ENCODE results near the gene GNAL.

Gene GNAL

DNA sequence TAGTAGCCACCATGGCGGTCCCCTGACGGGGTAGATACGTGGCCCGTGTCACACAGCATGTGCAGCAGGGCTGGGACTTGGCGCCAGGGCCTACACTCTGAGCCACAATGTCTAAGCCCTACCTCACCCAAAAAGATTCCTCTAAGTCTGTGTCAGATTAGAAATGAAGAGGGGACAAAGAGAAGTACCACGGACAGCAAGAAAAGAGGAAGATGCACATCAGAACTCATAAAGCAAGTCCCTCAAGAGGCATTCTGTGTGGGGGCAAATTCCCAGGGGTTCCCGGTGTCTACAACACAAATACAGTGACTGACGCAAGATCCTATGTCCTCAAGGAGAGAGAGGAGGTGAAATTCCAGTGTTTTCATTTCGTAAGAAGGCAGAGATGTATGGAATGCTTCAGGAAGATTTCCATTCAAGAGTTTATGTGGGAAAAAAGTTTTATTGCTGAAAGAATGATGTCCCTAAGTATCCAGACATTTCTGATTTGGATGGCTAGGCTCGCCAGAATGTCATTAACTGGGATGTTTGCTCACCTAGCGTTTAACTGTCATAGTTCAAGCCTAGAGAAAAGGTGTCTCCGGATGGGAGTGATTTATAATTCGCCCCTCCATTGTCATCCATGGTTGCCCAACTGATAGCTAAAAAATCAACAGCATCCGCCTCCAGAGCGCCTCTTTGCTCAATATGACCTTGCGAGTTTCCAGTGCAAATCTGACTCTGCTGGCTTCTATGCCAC lies 86.5 kb downstream of the GNAL start:
- no peak for DNase-seq

DNA sequence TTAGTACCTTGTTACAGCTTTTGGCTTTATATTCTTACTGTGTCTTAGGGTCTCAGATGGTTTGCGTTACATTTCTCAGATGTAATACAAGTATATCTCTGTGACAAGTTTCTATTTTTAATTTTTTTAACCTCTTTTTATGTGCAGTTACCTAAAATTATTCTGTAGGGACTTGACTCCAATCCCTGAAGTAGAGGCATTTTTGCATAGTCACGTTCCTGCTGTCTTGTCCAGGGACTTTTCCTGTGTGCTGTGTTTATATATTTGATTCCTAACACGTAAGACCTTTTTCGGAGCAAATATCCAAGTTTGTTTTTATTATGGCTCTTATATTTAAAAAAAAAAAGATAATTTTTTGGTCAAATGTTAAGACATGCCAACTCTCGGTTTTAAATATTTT lies 91.0 kb downstream of the GNAL start:
- no peak for DNase-seq

DNA sequence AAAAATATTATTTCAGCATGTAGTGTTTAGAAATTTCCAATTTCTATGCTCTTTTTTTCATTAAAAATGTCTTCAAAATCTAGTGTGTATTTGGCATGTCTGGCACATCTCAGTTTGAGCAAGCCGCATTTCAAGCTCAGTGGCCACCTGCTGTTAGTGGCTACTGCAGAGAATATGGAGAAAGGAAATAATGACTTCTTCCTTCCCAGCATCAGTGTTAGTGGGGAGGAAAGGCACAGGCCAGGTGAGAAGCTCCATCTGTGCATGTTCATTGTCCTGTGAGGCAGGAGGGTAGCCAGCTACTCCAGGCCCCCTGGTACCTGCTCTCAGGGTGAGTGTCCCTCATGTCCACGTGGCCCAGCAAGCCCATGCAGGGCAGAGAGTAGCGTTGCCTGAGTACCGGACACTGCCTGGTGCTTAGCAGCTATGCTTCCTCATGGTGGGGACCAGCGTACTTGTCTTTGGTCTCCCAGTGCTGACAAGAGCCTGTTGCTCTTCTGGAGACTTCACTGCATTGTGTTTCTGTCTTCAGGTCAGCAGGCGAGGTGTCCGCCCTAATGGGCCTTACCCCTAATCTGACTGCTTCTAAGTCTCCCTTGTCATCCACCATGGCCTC lies 94.8 kb downstream of the GNAL start:
- no peak for DNase-seq

DNA sequence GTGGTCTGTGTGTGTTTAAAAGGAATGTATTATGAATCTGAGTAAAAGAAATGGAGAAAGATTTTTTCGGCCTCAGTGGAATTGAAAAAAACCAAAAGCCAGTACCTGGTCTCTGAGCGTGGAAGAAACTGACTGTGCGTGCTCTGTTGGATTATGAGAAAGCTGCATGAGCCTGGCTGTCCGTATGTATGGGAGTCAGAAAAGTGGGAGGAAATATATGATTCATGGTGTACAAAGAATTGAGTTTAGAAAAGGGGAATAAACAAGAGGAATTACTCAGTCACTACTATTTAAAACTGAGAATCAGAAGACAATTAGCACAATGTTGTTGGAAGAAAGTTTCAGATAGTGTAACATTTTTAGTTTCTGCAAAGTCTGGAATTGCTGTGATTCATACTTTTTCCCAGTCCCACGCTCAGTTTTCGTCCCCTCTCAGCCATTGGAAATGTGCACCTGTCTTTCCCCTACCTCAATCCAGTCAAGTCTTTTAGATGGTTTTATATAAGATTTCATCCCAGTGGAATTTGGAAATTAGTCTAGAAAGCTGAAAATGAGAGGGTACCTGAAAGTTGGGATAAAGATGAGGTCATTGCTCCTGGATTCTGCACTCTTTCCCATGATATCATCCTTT lies 95.7 kb downstream of the GNAL start:
- DNase-seq, result no peak

- no peak for DNase-seq
These were observed 96.5 kb downstream of the GNAL start for GRCh38 chr18:11785444-11786055.

DNA sequence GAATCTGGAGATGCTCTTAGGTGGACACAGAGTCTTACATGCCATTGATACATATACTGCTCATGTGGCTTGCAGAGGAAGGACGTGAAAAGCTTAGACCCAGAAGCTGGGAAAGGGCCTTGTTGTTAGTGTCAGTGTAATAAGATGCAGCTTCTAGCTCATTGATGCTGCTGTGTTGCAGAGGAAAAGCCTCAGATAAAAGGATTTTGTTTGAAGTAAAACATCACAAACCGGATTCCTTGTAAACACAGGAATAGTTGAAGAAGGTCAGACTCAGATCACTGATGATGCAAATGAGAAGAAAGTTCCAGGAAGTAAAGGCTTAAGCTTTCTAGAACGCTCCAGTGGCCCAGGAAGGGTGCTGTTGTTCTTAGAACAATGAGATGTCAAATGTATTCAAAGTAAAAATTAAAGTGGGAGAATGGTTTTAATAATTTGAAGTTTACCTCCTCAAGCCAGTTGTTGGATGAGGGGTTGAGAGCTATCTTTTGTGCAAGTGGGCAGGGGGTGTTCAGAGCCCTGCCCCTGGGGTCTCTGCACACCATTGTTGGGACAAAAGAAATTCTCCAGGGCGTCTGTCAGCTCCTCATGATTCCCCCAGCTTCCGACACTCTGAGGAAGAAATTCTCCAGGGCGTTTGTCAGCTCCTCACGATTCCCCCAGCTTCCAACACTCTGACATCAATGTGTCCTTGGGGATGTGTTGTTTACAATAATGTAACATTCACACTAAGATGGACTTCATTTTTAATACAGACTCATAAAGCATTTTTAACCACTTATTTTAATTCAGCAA lies 100.8 kb downstream of the GNAL start:
- DNase-seq, result no peak

DNA sequence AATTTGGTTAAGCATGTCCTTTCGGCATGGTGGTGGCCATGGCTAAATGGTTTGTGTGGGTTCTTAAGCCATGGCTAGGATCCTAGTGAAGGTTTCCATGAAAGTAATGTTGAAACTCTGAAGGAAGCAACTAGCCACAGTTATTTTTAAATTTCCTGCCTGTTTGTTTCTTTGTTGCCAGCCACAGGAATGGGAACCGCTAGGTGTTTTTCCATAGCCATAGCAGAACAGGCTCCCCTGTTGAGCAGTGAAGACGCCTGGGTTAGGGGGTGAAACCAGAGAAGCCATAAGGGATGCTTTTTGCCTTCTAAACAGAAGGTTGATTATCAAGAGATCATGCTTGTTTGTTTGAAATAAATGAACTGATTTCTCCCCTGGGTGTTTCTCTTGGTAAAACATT lies 102.1 kb downstream of the GNAL start:
- DNase-seq, result no peak

DNA sequence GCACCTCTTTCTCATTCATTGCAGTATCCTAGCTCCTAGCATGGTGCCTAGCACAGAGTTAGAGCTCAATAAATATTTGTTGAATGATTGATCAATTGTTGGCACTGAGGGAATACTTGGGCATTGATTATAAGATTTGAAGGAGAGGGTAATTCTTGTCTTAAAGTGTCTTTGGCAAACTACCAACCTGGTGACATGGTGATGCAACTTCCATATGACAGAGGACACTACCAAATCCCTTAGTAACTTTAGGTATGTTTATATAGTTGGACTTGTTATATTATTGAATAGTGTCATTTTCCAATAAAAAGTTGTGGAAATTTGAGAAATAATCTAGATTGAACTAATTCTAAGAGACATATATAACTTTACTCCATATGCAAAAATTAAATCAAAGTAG lies 103.6 kb downstream of the GNAL start:
- DNase-seq, result no peak

DNA sequence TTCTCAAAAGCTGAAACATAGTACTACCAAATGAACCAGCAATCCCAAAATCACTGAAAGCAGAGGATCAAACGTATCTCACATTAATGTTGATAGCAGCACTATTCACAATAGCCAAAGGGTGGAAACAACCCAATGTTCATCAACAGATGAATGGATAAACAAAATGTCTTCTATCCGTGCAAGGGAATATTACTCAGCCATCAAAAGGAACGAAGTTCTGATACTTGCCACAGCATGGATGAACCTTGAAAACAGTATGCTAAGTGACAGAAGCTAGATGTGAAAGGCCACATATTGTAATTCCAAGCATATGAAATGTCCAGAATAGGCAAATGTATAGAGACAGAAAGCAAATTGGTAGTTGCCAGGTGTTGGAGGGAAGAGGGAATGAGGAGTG lies 105.1 kb downstream of the GNAL start:
- DNase-seq, result no peak

GRCh38 chr18:11795916-11796315 lies 106.9 kb downstream of the GNAL start:
- no peak for DNase-seq

- no peak for DNase-seq
These were observed 109.2 kb downstream of the GNAL start for GRCh38 chr18:11798271-11798670.

DNA sequence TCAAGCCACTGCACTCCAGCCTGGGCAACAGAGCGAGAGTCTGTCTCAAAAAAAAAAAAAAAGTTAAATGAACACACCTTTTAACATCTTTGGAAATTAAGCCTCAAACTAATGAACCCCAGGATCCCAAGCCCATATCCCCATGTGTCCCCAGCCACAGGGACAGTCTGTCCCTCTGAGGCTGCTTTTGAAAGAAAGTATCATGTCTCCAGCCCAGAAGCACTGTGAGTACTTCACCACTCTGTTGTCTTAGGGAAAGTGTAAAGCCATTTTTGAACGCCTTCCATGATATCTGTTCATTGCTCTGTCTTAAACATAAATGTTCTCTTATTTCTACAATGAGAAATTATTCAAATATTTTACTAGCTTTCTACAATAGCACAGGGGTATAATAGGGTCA lies 110.0 kb downstream of the GNAL start:
- DNase-seq, result no peak

DNA sequence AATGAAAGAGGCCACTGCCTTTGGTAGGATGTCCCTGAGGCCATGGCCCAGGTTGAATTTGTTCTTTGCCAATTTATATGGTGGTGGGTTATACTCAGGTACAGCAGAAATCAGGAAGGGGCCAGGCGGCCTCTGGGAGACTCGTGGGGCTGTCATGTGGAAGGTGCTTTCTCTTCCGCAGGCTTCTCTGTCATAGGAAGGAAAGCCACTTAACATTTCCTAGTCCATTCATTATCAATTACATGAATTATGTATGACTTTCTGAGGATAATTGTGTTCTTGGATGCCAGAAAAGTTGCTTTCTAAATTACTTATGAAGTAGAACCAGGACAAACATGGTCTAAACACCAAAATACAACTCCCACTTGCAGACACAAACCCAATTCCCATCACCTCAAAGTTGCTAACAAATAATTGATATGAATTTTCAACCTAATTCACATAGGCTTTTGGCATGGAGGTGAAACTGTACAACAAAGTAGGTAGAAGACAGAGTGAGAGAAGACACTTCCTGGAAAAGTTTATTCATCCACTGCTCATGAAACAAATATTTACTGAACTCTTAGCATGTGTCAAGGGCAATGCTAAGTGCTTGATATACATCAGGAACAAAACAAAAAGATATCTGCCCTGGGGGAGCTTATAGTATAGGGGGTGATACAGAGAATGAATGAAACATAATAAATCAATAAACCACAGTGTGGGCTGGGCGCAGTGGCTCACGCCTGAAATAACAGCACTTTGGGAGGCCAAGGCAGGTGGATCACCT lies 111.7 kb downstream of the GNAL start:
- no peak for DNase-seq

DNA sequence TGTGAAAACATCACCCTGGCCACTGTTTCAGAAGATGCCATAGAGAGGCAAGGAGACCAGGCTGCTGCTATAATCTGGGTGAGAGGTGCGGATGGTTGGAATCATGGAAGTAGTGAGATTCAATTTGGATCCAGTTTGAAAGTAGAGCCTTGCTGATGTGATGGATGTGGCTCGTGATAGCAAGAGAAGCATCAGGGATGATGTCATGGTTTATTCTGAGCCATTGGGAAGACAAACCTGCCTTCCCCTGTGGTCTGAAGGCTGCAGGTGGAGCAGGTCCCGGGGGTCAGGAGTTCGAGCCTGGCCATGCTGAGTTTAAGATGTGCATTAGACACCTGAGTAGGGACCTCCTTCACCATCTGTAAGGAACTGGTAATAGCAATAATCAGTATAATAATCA lies 112.5 kb downstream of the GNAL start:
- DNase-seq, result no peak

GRCh38 chr18:11802158-11802557 lies 113.1 kb downstream of the GNAL start:
- DNase-seq, result no peak

GRCh38 chr18:11802586-11802985 lies 113.5 kb downstream of the GNAL start:
- no peak for DNase-seq

DNA sequence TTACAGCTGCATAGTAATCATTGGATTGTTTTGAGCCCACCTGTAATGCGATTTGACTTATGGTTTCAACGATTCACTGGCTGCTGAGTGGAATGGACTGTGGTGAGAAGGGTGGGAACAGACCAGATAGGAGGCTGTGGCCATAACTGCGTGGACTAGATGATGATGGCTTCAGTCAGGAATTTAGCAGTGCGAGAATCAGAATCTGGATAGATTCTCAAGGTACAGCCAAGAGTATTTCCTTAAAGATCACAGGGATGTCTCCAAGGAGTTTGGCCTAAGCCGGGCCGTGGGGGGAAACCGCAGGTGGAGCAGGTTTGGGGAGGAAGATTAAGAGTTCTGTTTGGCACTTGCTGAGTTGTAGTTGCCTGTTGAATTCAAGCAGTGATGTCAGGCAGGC lies 118.2 kb downstream of the GNAL start:
- no peak for DNase-seq

DNA sequence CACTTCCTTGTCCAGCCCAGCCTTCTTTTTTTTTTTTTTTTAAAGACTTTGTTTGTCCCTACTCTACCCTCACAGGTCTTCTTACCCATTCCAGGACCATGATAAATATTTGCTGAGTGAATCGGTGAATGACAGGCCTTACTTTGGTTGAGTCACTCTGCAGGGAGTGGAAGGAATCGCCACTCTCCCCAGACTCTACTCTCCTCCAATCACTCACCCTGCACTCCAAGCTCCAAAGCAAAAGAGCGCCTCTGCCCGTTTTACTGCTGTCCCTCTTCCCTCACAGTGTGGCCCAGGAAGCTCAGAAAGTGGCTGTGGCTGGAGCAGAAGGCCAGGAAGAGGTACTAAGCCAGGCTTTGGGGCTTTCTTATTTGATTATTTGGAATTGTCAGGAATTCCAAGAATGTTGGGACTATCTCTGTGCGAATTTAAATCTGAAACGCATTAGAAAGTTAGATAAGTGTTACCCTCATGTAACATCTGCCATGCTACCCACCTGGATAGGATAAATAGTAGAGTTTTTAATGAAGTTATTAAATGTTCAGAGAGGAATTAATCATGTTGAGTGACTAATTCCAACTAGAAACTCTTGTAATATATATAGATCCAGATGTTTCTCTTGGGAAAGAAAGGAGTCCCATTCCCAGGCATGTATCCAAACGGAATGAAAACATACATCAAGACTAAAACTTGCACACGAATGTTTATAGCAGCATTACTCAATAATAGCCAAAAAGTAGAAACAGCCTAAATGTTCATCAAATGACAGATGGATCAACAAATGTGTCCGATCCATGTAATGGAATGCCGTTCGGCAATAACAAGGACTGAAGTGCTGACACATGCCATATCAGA lies 119.2 kb downstream of the GNAL start:
- no peak for DNase-seq

DNA sequence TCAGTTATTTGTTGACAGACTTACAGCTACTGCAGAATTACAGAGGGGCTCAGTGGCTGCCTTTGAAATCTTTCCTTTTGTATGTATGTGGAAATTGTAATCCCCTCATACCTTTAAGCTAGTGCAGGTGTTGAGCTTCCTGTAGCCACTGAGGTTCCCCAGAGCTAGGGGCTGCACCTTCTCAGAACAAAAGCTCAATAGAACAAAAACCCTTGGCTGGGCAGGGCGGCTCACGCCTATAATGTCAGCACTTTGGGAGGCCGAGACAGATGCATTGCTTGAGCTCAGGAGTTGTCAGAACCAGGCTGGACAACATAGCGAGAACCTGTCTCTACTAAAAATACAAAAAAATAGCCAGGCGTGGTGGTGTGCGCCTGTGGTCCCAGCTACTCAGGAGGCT lies 120.8 kb downstream of the GNAL start:
- no peak for DNase-seq

- no peak for DNase-seq
These were observed 121.3 kb downstream of the GNAL start for GRCh38 chr18:11810379-11810778.

DNA sequence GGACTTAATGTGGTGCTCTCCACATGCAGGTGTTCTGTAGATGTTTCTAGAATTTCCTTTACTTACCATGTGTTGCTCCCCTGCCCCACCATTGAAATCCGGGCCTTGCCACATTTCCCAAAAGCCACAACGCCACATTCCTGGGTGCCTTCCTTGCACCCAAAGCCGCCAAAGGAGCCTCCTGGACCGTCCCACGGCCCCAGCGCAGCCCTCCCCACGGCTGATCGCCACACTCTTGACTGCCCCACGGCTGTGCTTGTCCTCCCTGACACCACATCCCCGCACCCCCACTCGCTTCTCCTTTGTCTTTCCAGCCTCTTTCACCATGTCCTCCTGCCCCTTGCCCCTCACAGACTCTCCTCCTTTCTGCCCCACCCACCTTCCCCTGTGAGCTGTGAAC lies 121.9 kb downstream of the GNAL start:
- DNase-seq, result no peak
